ENCODE results near the gene POLK. TPM values are rescaled to one million over a fixed set of nuclear protein-coding genes. Genes with fewer than 3 reads are reported as not detected.

Gene POLK
- total and polyA plus RNA-seq, 2 donors (not counting 3 experiments of a cell fraction or from before 2014, with no cell fraction given), result 5.1 to 27.3 TPM

DNA sequence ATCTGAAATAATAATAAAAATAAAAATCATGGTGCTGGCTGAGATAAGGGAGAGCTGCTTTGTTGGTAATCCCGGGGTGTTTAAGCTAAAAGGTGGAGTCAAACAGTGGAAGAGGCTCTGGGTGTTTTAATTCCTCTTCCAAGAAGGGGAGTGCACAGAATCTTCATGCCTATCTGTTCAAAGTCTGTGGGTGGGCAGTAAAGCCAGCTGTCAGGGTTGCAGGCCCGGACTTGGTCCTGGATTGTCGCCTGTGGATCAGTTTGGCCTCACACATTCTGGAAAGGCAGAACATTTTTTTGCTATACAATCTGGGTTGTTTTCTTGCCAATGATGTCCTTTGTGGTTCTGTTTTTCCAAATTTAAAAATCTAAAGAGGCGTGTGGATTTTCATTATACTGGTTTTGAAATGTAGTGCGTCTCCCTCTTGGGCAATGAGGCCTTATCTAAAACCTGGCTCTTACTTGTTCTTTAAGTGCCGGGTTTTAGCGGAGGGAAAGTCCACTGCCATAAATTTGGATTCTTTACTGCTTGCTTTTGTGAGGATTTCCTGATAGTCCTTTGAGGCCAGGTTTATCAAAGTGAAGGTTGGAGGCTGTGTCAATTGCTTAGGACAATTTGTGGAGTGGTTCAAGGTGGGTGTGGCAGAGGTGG is 105.4 kb downstream of the POLK start:
- Histone ChIP-seq H3K27me3 (ENCODE audit: control insufficient read depth in 2 of 2, insufficient read depth in 2 of 2, low read length in 2 of 2) (no peaks in the 10 kb centered on the region), H3K9ac (replicated peaks; ENCODE audit: extremely low read depth, insufficient read depth, low read length) (no peak overlapping the region), H3K4me3 (replicated peaks in 1 of 3; ENCODE audit: insufficient read depth in 1 of 3, low read depth in 1 of 3, low read length in 3 of 3) (no peak overlapping the region), H3K9me1 (replicated peaks; ENCODE audit: control insufficient read depth, extremely low read depth, insufficient read depth, low read length) (no peaks in the 10 kb centered on the region), H3K4me1 (ENCODE audit: control insufficient read depth, extremely low read depth, insufficient read depth, low read length) (no peaks in the 10 kb centered on the region), H2AFZ (ENCODE audit: low read depth, low read length) (no peak overlapping the region), H3K36me3 (ENCODE audit: control insufficient read depth in 2 of 2, extremely low read depth in 1 of 2, insufficient read depth in 2 of 2, low read length in 2 of 2) (no peaks in the 10 kb centered on the region), H3K27ac (ENCODE audit: insufficient read depth, low read depth, low read length) (no peak overlapping the region), H4K20me1 (replicated peaks; ENCODE audit: control insufficient read depth, extremely low read depth, insufficient read depth, low read length) (no peaks in the 10 kb centered on the region), H3K9me3 (replicated peaks; ENCODE audit: control insufficient read depth, insufficient read depth, low read length) (no peaks in the 10 kb centered on the region), H3K79me2 (ENCODE audit: control insufficient read depth, insufficient read depth, low read length) (no peaks in the 10 kb centered on the region), H3K4me2 (ENCODE audit: insufficient read depth, low read length) (no peak overlapping the region)
- DNase-seq (ENCODE audit: low read depth, low spot score) (no peak), FAIRE-seq (no peak)
- ChIA-PET CTCF (interaction anchor here (1.5 to 1.9 kb wide), 2 partner anchors 42 to 64 kb away, joined by 3 to 6 read pairs; no protein-coding TSS in a partner anchor), POLR2A (no interaction called here)
- TF ChIP-seq FOS (IDR thresholded peaks at IDR 0.05; ENCODE audit: borderline replicate concordance, insufficient read depth, low read length) (no peak), MAX (IDR thresholded peaks at IDR 0.05; ENCODE audit: insufficient read depth, insufficient read length) (no peak), JUN (IDR thresholded peaks at IDR 0.05; ENCODE audit: borderline replicate concordance, insufficient read depth, insufficient read length, low read depth) (no peak), GATA2 (IDR thresholded peaks at IDR 0.05; ENCODE audit: insufficient read depth, insufficient read length, low read depth, low read length) (no peak), CTCF (IDR thresholded peaks at IDR 0.05; ENCODE audit: extremely low read depth in 1 of 2, insufficient read depth in 1 of 2, low read depth in 1 of 2, low read length in 2 of 2) (no peak), EZH2 (IDR thresholded peaks at IDR 0.05; ENCODE audit: borderline replicate concordance, low read depth, low read length, severe bottlenecking) (no peak), POLR2AphosphoS5 (IDR thresholded peaks at IDR 0.05; ENCODE audit: insufficient read depth, low read depth, low read length) (no peak), POLR2A (IDR thresholded peaks at IDR 0.05; ENCODE audit: low read depth, low read length) (no peak), MYC (IDR thresholded peaks at IDR 0.05; ENCODE audit: low read depth, low read length) (no peak)
- intact Hi-C loops (cut with micrococcal nuclease), result no loop called here
- dilution Hi-C loops (cut with MboI; ENCODE audit: extremely low pct_ligation_motif_present, low sequenced_read_pairs), result no loop called here
- BruUV-seq (replicated peaks), result no TSS peak

Data from endothelial cell of umbilical vein (primary cell).